HG02884 (cell line): ENCODE data around the gene JAK2.
"Not testable (repeated sequence)": the region's sequence is repeated elsewhere in the genome, so short reads cannot be mapped to it uniquely, and the experiment has no call there.

Experiments
- ATAC-seq: cut with Tn5 transposase; IDR thresholded peaks from one replicate; pipeline ENCODE4 v1.9.1; 2021; ENCODE audit warnings: mild to moderate bottlenecking, moderate library complexity; ENCODE audit not compliant: unreplicated experiment

The JAK2 gene

DNA sequence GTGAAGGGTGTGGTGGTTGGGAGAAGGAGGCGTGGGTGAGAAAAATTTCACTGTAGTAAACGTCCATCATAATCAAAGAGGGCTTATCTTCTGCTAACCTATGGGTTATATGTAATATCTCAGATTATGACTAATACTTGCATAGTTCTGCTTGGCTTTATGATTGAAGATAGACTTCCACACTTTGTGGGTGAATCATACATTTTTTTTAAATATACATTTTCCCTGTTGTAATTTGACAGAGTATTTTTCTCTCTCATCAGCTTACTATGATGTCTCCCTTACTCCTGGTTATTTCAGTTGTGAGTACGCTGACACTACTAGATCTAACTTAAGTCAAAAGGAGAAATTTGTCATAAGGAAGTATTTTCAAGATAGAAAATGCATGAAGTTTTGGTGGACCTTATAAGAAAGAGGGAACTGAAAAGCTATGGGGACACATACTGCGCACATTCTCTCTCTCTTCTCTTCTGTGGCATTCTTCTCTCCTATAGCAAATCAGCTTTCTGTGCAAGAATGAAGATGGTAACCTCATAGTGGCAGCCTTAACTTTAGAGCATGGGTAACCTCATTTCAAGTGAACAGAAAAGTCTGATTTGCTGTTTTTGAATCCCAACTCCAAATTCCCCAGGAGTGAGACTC is 4.9 kb upstream of the JAK2 start:
- no peak for ATAC-seq

DNA sequence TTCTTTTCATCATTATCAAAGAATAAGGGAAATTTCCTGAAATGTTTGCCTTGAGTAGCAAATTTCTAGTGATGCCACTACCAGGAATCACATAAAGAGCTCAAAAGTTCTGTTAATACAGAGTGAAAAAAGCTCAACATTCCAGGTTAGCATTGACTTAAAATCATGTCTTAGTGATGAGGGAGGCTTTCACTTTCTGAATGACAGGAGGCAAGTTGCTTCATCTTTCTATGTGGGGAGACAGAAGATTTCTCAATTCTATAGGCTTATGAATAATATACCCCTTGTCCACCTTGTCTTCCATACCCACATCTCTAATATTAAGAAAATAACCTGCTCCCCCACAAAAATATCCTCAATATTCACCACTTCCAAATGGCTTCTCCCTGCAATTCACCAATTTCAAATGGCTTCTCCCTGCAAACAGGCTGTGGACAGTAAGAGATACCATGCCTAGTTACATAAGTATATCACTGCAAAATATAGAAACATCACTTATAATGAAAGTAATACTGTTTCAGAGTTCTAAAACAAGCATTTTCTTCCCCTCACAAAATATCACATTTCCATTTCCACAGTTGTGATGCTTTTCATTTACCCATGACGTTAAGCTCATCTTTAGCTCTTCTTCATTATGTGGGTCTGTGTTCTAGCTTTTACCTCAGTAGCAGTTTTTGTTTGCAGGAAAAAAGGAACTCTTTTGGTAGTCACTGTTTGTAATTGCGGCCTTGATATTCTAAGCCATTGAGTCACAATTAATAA is 2.2 kb upstream of the JAK2 start:
- no peak for ATAC-seq

DNA sequence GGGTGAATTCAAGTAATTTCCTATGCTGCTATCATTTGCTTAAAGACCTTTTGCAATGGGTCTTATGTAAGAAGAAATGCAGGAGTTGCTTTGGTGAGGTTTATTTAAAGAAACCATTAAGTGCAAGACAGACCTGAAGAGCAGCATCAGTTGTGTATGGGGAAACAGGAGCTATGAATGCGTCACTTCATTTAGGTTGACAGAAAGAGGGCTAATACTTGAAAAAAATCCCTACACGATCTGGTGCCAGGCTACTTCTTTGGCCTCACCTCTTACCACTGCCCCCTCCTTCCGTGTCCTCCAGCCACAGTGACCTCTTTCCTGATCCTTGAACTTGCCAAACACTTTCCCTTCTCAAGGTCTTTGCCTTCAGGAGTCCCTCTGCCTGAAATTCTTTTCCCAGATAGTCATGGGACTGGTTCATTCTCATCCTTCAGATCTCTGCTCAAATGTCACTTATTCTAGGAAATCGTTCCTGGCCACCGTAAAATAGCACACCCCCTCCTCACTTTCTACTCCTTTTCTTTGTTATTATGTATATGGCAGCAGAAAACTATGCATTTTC is 1.4 kb upstream of the JAK2 start:
- ATAC-seq: no peak

DNA sequence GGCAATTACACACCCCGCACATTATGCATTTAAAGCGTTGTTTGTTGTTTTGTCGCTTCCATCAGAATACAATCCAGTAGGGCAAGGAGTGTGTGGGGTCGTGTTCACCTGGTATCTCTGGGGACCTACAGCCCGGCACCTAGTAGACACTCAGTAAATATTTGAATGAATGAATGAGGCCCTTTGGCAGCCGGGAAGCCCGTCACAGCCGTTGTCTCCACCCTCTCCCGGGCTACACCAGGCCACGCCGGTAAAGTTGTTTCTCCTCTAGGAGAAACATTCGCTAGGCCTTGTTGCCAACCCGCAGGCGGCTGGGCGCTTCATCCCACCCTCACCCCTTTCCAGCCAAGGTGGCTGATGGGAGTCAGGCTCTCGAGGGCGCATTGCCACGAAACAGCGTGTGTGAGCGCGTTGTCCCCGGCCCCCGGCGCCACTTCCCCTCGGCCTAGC is 876 bp upstream of the JAK2 start:
- ATAC-seq: peak; percentile 11

DNA sequence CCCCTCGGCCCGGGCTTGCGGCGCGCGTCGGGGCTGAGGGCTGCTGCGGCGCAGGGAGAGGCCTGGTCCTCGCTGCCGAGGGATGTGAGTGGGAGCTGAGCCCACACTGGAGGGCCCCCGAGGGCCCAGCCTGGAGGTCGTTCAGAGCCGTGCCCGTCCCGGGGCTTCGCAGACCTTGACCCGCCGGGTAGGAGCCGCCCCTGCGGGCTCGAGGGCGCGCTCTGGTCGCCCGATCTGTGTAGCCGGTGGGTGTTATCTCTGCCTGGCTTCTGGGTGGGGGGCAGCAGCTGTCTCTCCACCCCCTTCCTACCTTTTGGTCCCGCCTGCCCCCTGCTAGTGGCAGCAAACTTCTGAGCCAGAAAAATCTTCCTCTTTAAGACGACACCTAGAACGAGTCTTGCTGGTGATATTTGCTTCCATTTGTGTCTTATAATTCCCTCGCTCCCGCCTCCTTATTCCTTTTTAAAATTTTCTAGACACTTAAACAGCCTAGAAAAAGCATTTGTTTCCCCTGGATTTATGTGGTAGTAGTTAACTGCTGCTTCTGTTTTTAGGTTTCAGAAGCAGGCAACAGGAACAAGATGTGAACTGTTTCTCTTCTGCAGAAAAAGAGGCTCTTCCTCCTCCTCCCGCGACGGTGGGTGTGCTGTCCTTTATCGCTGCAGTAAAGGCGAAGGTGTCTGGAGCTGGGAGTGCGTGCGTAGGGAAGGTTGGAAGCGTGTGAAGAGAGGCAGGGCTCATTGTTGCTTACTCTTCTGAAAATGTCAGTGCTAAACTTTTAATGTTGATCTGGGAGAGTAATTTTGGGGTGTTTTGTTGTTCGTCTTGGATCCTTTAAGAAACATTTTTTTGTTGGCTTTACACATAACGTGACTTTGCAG is 554 bp downstream of the JAK2 start:
- peak; percentile 21 for ATAC-seq

DNA sequence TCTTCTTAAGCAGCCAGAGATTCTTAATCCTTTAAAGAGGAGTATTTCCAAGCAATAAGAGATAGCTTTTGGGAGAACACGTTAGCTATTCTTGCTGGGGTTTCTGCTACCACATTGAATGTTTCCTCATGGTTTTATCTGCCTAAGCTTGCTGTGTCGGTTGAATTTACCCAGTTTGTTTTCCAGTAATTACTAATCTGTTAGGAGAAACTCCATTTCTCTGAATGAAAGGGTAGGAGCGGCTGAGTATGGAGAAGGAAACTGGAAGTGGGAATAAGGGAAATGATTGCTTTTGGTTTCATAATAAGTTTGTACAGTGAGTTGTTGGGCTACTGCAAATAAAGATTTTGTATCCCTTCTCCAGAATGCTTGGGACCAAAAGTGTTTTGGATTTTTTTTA is 1.2 kb downstream of the JAK2 start:
- ATAC-seq: no peak

DNA sequence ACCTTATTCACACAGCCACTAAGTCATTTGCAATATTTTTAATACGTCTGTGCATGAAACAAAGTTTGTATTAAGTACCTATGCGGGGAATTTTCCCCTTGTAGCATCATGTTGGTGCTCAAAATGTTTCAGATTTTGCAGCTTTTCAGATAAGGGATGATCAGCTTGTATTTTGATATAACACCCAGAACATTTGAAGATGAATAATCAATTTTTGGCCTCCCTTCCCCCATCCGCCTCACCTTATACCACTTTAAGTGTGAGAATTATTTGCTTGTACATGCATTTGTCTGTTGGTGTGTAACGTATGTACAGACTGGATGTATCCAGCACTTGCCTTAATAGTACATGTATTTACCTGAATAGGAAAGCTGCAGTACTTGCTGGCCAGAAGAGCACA is 1.7 kb downstream of the JAK2 start:
- no peak for ATAC-seq

DNA sequence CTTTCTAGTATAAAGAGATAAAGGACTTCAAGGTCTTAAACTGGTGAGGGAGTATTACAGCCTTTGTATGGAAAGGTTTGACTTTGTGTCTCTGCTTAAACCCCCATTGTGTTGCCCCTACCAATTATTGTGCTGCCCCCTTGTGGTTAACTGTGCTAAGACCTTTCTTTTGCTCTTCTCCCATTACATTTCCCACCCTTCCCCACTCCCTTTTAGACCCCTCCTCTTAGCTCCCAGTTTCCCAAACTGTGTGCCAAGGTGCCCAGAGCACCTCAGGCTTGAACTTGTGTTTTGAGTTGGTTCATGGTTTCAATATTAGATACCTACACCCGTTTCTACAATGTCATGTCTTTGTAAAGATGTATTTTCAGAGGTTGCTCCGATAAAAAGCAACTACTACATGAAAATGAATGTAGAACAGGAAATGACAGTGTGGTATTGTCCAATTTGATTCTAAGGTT is 2.9 kb downstream of the JAK2 start:
- ATAC-seq: no peak

DNA sequence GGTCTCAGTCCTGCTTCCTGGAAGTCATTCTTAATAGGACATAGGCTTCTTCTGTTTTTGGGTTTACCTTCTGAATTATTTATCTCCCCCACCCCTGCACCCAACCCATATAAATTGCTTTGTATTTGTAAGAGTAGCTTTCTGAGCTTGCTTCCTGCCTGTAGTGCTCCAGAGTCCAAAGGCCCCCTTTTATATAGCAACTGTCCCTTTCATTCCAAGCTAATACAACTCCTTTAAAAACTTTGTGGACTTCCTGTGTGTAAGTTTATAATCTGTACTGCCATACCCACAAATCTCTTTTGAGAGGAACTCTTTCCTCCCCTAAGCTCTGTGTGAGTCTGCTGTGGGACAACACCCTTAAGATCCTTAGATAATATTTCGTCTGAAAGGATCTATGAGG is 7.8 kb downstream of the JAK2 start:
- no peak for ATAC-seq

DNA sequence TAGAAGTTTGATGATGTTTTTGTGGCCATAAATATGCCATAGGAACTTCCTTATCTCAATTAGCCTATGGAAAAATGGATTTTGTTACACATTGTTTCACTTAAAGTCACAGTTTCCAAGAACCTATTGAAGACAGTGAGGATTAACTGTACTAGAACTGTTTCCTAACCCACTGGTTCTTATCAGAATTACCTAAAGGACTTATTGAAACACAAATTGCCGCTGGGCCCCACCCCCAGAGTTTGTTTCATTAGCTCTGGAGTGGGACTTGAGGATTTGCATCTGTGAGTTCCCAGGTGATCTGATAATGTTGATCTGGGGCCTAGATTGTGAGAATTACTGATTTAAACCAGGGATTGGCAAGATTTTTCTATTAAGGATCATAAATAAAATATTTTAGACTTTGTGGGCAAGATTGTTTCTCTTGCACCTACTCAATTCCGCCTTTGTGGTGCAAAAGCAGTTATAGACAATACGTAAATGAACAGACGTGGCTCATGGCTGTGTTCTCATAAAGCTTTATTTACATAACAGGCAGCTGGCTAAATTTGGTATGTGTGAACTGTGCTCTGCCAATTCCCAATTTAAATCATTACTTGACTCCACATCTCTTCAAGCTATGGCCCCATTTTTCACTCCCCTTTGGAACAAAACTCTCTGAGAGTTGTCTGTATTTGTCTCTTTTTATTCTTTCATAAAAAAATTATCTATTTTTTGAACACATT is 9.3 kb downstream of the JAK2 start:
- ATAC-seq: no peak

DNA sequence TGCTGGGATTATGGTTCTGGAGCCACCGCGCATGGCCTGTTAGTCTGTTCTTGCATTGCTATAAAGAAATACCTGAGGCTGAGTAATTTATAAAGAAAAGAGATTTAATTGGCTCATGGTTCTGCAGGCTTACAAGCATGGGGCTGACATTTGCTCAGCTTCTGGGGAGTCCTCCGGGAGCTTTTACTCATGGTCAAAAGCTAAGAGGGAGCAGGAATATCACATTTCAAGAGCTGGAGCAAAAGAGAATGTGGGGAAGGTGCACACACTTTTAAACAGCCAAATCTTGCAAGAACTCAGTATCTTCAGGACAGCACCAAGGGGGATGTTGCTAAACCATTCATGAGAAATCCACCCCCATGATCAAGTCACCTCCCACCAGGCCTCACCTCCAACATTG is 12.1 kb downstream of the JAK2 start:
- no peak for ATAC-seq

DNA sequence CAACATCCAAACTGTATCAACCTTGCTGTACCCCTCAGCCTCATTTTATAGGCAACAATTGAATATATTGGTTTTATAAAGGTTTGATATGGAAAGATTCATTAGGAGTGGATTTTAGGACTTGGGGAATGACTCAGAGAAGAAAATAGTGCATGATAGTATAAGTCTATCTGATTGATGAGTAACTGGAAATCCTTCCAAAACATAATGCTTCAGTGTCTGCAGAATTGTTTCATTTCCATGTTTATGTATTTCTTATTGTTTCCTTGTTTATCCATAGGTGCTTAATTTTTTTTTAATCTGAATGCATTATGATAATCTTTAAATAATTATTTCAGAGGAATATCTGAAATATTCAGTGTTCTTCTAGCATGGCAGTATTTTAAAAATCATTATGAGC is 12.6 kb downstream of the JAK2 start:
- ATAC-seq: no peak

DNA sequence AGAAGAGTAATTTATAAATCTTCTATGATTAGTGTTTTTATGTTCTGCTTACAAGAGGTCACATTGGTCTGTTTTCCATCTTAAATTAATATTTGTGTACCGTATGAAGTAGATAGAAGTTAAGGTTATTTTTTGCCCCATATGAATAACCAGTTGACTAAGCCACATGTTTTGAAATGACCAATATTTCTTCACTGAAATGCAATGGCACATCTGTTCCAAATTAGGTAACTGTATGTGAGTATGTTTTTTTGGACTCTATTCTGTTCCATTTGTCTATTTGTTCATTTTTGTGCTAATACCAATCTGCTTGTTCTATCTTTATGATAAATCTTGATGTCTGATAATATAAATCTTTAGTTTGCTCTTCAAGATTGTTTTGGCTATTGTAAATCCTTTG is 17.7 kb downstream of the JAK2 start:
- ATAC-seq: no peak

DNA sequence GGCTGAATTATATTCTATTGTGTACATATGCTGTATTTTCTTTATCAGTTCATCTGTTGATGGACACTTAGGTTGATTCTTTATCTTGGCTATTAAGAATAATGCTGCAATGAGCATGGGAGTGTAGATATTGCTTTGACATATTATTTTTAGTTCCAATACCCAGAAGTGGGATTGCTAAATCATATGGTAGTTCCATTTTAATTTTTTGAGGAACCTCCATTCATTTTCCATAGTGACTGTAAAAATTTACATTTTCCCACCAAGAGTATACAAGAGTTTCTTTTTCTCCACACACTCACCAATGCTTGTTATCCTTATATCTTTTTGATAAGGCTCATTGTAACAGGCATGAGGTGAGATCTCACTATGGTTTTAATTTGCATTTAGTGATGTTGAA is 19.4 kb downstream of the JAK2 start:
- no peak for ATAC-seq

DNA sequence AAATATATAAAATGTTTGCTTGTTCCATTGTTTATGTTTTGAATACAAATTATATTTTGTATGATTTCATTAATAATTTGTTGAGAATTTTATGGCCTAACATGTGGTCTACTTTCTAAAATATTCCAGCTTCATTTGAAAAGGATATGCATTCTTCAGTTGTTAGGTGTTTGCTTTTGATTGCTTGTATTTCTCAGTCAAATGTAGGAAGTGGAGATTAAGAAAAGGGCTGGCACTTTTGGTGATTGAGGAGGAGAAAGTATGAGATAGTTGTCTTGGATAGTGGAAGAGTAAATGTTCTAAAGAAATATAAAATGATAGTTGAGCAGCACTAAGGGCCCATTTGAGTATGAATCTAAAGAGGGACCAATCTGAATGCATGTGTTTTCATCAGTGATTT is 23.1 kb downstream of the JAK2 start:
- ATAC-seq: no peak

DNA sequence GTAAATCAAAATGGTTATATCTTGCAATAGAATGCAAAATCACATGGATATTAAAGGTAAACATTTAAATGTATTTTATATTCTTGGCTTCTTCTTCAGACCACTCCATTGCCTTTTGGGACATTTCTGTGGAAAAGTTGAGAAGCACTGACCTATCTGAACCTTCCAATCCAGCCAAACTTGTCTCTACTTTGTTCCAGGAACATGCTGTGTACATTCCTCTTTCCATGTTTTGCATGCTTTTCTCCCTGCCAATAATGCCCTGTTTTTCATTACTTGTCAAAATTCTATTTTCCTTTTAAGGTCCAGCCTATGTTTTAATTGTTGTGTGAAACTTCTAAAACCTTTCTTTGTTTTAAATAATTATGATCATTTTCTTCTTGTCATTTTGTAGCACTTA is 28.3 kb downstream of the JAK2 start:
- ATAC-seq: no peak

DNA sequence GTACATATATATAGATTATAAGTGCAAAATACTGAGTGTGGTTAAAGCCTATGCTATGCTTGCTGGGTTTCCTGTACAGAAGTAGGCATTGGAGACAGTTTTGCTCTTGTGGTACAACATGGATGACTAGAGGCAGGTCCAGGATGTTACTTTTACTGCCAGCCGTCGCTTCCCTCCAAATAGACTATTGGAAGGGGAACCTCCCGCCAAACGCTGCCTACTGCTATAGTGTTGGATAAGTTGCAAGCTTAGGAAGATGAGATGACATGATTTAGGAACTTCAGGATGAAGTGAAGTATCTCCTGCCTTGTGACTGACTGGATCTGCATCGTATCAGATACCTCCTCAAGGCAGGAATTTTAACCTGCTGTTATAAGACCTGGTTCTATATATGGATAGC is 30.9 kb downstream of the JAK2 start:
- no peak for ATAC-seq

DNA sequence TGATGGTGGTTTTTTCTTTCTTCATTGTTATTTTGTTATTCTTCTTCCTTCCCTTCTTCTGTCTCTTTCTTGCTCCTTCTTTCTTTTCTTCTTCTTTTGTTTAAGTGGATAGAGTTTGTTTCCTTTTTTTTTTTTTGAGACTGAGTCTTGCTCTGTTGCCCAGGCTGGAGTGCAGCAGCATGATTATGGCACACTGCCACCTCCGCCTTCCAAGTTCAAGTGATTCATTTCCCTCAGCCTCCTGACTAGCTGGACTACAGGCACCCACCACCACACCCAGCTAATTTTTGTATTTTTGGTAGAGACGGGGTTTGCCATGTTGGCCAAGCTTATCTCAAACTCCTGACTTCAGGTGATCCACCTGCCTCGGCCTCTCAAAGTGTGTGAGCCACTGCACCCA is 40.3 kb downstream of the JAK2 start:
- no peak for ATAC-seq

DNA sequence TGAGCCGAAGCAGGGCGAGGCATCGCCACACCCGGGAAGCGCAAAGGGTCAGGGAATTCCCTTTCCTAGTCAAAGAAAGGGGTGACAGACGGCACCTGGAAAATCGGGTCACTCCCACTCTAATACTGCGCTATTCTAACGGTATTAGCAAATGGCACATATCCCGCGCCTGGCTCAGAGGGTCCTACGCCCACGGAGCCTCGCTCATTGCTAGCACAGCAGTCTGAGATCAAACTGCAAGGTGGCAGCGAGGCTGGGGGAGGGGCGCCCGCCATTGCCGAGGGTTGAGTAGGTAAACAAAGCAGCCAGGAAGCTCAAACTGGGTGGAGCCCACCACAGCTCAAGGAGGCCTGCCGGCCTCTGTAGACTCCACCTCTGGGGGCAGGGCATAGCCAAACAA is 46.9 kb downstream of the JAK2 start:
- not testable (repeated sequence) for ATAC-seq

DNA sequence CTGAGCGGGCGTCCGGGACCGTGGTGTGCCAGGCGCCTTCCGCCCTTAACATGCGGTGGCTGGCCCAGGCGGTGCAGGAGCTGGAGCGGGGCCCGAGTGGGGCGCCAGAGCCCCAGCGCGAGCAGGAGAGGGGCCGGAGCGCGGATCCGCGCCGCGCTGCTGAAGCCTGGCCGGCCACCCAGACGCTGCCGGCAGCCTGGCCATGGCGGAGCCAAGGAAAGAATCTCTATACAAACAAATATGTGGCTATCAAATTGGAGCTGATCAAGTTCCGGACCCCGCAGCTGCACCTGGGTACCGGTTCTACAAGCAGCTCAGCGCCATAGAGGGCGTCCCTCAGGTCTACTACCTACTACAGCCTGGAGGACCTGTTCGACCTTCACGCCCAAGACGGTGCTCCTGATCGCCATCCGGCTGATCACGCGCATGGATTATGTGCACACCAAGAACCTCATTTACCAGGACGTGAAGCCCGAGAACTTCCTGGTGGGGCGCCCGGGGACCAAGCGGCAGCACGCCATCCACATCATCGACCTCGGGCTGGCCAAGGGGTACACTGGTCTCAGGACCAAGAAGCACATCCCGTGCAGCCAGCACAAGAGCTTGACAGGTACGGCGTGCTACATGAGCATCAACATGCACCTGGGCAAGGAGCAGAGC is 55.8 kb downstream of the JAK2 start:
- ATAC-seq: no peak
